HL-60 (cell line): ENCODE results near the gene ZFY.

ENCODE experiments used
- GABPA ChIP-seq: IDR thresholded peaks from 2 replicates; pipeline ENCODE4 v1.6.1; 2012; ENCODE audit warnings: low read depth
- POLR2AphosphoS5 ChIP-seq: IDR thresholded peaks from 2 replicates; pipeline ENCODE4 v1.6.1; 2012; ENCODE audit warnings: low read depth
- SPI1 ChIP-seq: IDR thresholded peaks from 2 replicates; pipeline ENCODE4 v1.6.1; 2012; ENCODE audit warnings: low read depth, mild to moderate bottlenecking, borderline replicate concordance
- TF ChIP-seq, protein P1 (sequence below): IDR thresholded peaks from one replicate; pipeline ENCODE4 v1.5.1; 2011; ENCODE audit warnings: low read length, control low read depth, inconsistent platforms; ENCODE audit not compliant: insufficient read depth
- TF ChIP-seq, protein P2 (sequence below): IDR thresholded peaks from 2 replicates; pipeline ENCODE4 v1.6.1; 2012; ENCODE audit warnings: low read depth; ENCODE audit not compliant: insufficient replicate concordance

GRCh38 chrY:2969561-2969960, 34.4 kb downstream of the ZFY start:
- TF ChIP-seq, protein P1, sequence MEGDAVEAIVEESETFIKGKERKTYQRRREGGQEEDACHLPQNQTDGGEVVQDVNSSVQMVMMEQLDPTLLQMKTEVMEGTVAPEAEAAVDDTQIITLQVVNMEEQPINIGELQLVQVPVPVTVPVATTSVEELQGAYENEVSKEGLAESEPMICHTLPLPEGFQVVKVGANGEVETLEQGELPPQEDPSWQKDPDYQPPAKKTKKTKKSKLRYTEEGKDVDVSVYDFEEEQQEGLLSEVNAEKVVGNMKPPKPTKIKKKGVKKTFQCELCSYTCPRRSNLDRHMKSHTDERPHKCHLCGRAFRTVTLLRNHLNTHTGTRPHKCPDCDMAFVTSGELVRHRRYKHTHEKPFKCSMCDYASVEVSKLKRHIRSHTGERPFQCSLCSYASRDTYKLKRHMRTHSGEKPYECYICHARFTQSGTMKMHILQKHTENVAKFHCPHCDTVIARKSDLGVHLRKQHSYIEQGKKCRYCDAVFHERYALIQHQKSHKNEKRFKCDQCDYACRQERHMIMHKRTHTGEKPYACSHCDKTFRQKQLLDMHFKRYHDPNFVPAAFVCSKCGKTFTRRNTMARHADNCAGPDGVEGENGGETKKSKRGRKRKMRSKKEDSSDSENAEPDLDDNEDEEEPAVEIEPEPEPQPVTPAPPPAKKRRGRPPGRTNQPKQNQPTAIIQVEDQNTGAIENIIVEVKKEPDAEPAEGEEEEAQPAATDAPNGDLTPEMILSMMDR = no peak
- TF ChIP-seq, protein P2, sequence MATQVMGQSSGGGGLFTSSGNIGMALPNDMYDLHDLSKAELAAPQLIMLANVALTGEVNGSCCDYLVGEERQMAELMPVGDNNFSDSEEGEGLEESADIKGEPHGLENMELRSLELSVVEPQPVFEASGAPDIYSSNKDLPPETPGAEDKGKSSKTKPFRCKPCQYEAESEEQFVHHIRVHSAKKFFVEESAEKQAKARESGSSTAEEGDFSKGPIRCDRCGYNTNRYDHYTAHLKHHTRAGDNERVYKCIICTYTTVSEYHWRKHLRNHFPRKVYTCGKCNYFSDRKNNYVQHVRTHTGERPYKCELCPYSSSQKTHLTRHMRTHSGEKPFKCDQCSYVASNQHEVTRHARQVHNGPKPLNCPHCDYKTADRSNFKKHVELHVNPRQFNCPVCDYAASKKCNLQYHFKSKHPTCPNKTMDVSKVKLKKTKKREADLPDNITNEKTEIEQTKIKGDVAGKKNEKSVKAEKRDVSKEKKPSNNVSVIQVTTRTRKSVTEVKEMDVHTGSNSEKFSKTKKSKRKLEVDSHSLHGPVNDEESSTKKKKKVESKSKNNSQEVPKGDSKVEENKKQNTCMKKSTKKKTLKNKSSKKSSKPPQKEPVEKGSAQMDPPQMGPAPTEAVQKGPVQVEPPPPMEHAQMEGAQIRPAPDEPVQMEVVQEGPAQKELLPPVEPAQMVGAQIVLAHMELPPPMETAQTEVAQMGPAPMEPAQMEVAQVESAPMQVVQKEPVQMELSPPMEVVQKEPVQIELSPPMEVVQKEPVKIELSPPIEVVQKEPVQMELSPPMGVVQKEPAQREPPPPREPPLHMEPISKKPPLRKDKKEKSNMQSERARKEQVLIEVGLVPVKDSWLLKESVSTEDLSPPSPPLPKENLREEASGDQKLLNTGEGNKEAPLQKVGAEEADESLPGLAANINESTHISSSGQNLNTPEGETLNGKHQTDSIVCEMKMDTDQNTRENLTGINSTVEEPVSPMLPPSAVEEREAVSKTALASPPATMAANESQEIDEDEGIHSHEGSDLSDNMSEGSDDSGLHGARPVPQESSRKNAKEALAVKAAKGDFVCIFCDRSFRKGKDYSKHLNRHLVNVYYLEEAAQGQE = no peak
- no peak for TF ChIP-seq SPI1
- TF ChIP-seq POLR2AphosphoS5 = no peak
- TF ChIP-seq GABPA = no peak
